B cell (primary cell): ENCODE results near the gene KLHL35. TPM values are rescaled to one million over a fixed set of nuclear protein-coding genes. Genes with fewer than 3 reads are reported as not detected.

Experiments
- ATAC-seq: fragments of 200-7000 bp; cut with Tn5 transposase; one replicate; pipeline ENCODE4 v1.10.0; 2021; ENCODE audit warnings: low read depth, mild to moderate bottlenecking, moderate number of reproducible peaks, moderate library complexity
- CTCF ChIA-PET: fragments of 350-600 bp; sonication (Branson Sonifier 250); formaldehyde crosslinking; loops from one replicate; lab custom pipeline; 2021; ENCODE audit warnings: antibody characterized with exemption, inconsistent platforms; lab: Charles Lee
- POLR2A ChIA-PET: fragments of 350-600 bp; sonication (Branson Sonifier 250); formaldehyde crosslinking; loops from one replicate; lab custom pipeline; 2021; ENCODE audit warnings: antibody characterized with exemption; lab: Charles Lee
- DNase-seq: peaks from one replicate; pipeline ENCODE4 v3.0.0; 2013
- H2AFZ ChIP-seq: 2 replicates; pipeline ENCODE4 v1.6.1; 2012; ENCODE audit warnings: mild to moderate bottlenecking, low read depth, low read length; ENCODE audit not compliant: insufficient read depth, poor library complexity, severe bottlenecking
- H3K27ac ChIP-seq, 2 donors: 1 replicate in 1 of 2; 2 replicates in 1 of 2; pipeline ENCODE4 v1.5.1; 2012 to 2013; ENCODE audit warnings: low read length in 2 of 2, mild to moderate bottlenecking in 2 of 2, moderate library complexity in 1 of 2
- H3K27me3 ChIP-seq, 4 experiments: fragments of 200-600 bp in 1 of 4; sonication (generic) in 1 of 4; replicated peaks in 1 of 4; 1 replicate in 2 of 4; 2 replicates in 2 of 4; pipeline versions ENCODE4 v1.6.1 to v1.7.0; 2013 to 2016; ENCODE audit warnings: low read length in 3 of 4, mild to moderate bottlenecking in 2 of 4, mixed read lengths in 1 of 4, moderate library complexity in 1 of 4; ENCODE audit not compliant: insufficient read depth in 4 of 4, control insufficient read depth in 3 of 4; ENCODE audit errors: control extremely low read depth in 1 of 4
- H3K36me3 ChIP-seq, 2 experiments: replicated peaks in 1 of 2; 1 replicate in 1 of 2; 2 replicates in 1 of 2; pipeline versions ENCODE4 v1.6.1 to v1.7.1; 2013; ENCODE audit warnings: low read length in 1 of 2; ENCODE audit not compliant: insufficient read depth in 2 of 2, control insufficient read depth in 1 of 2; ENCODE audit errors: control extremely low read depth in 1 of 2, extremely low read depth in 1 of 2
- H3K4me1 ChIP-seq, 2 donors: fragments of 200-600 bp in 1 of 2; sonication (generic) in 1 of 2; 1 replicate in 1 of 2; 2 replicates in 1 of 2; pipeline versions ENCODE4 v1.5.1 to v1.6.1; 2013 to 2017; ENCODE audit warnings: low read length in 2 of 2; ENCODE audit not compliant: control insufficient read depth in 2 of 2, insufficient read depth in 2 of 2
- H3K4me2 ChIP-seq: replicated peaks from 2 replicates; pipeline ENCODE3; 2012; ENCODE audit warnings: mild to moderate bottlenecking, low read depth, low read length; ENCODE audit not compliant: poor library complexity, severe bottlenecking
- H3K4me3 ChIP-seq, 5 experiments: fragments of 200-600 bp in 1 of 5; sonication (generic) in 1 of 5; 1 replicate in 3 of 5; 2 replicates in 2 of 5; pipeline versions ENCODE4 v1.5.1 to v1.7.0; 2011 to 2016; ENCODE audit warnings: low read length in 4 of 5, mild to moderate bottlenecking in 4 of 5, low read depth in 2 of 5, control low read depth in 1 of 5, moderate library complexity in 1 of 5; ENCODE audit not compliant: insufficient read depth in 1 of 5; ENCODE audit errors: control extremely low read depth in 1 of 5, extremely low read depth in 1 of 5
- H3K79me2 ChIP-seq: fragments of 200-600 bp; sonication (generic); one replicate; pipeline ENCODE4 v1.6.0; 2016; ENCODE audit warnings: low read length; ENCODE audit not compliant: control insufficient read depth, insufficient read depth
- H3K9ac ChIP-seq: fragments of 200-600 bp; sonication (generic); 2 replicates; pipeline ENCODE4 v1.6.1; 2017; ENCODE audit warnings: mild to moderate bottlenecking, low read length, moderate library complexity
- H3K9me3 ChIP-seq, 3 donors: one replicate each; pipeline versions ENCODE4 v1.6.1 to v1.7.1; 2013; ENCODE audit warnings: low read length in 2 of 3; ENCODE audit not compliant: control insufficient read depth in 2 of 3, insufficient read depth in 1 of 3; ENCODE audit errors: control extremely low read depth in 1 of 3
- H4K20me1 ChIP-seq: 2 replicates; pipeline ENCODE4 v1.6.0; 2012; ENCODE audit warnings: mild to moderate bottlenecking, low read length; ENCODE audit not compliant: insufficient read depth, control insufficient read depth, poor library complexity, severe bottlenecking
- H3K27ac Mint-ChIP-seq: one replicate; pipeline ENCODE4 v1.8.0; 2021; ENCODE audit warnings: mixed read lengths
- H3K27me3 Mint-ChIP-seq: one replicate; pipeline ENCODE4 v1.8.0; 2021; ENCODE audit warnings: mixed read lengths
- H3K4me1 Mint-ChIP-seq: one replicate; pipeline ENCODE4 v1.8.0; 2021; ENCODE audit warnings: mixed read lengths
- H3K4me3 Mint-ChIP-seq: one replicate; pipeline ENCODE4 v1.8.0; 2021; ENCODE audit warnings: mixed read lengths
- H3K9me3 Mint-ChIP-seq: one replicate; pipeline ENCODE4 v1.8.0; 2022; ENCODE audit warnings: mixed read lengths; ENCODE audit not compliant: insufficient read depth
- EZH2 ChIP-seq: IDR thresholded peaks from 2 replicates; pipeline ENCODE4 v1.6.1; 2012; ENCODE audit warnings: borderline replicate concordance, low read depth, mild to moderate bottlenecking, moderate library complexity, low read length; ENCODE audit not compliant: insufficient read depth, poor library complexity, severe bottlenecking
- WGBS: methylation state at CpG from one replicate; pipeline ENCODE4 v1.1.5; 2013; ENCODE audit warnings: missing lambda C conversion rate; ENCODE audit not compliant: insufficient coverage; 5-methylcytosine and 5-hydroxymethylcytosine counted together
- intact Hi-C: fragments of 100-400 bp; cut with micrococcal nuclease; formaldehyde crosslinking; loops from one replicate; pipeline ENCODE4 v1.10.0; 2022
- polyA plus RNA-seq: library from polyadenylated mRNA; depleted of rRNA; stranded (reverse); fragments of >200 nt; gene quantifications from 2 replicates; pipeline ENCODE4 v1.2.3, GENCODE V29; 2012
- total RNA-seq, 2 donors: library from RNA; stranded (reverse); fragments of 120-200 nt in 1 of 2; gene quantifications; 1 replicate in 1 of 2; 2 replicates in 1 of 2; pipeline versions ENCODE4 v1.2.3 to v1.2.4, GENCODE V29; 2013 to 2022
- TF ChIP-seq, protein P1 (sequence below): fragments of 200-600 bp; IDR thresholded peaks from one replicate; pipeline ENCODE4 v1.8.0; 2022; ENCODE audit warnings: antibody characterized with exemption, mild to moderate bottlenecking

KLHL35 gene
- total and polyA plus RNA-seq, 2 donors (not counting 1 experiment from before 2014, with no cell fraction given): 0.55 to 0.59 TPM

DNA sequence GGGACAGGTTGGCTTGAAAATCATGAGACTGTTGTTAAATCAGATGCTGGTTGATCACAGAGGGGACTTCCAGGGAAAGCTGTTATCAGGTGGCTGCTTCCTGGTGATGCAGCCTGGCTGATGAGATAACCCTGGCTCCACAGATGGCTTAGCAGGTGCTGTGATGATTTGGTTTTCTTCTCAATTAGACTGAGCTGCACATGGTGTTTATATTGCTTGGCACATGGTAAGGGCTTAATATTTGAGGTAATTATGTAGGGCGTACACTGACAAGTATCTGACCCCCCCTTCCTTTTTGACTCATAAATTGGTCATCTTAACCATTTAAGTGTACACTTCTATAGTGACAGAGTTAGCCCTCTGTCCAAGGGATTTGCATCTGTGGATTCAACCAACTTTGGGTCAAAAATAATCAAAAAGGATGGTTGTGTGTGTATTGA lies 26.6 kb downstream of the KLHL35 start:
- peaks cover 23 to 62% of the 10 kb centered on the region in 2 experiments for H3K36me3 ChIP-seq
- DNase-seq (no peak), ATAC-seq (no peak)
- TF ChIP-seq, protein P1, sequence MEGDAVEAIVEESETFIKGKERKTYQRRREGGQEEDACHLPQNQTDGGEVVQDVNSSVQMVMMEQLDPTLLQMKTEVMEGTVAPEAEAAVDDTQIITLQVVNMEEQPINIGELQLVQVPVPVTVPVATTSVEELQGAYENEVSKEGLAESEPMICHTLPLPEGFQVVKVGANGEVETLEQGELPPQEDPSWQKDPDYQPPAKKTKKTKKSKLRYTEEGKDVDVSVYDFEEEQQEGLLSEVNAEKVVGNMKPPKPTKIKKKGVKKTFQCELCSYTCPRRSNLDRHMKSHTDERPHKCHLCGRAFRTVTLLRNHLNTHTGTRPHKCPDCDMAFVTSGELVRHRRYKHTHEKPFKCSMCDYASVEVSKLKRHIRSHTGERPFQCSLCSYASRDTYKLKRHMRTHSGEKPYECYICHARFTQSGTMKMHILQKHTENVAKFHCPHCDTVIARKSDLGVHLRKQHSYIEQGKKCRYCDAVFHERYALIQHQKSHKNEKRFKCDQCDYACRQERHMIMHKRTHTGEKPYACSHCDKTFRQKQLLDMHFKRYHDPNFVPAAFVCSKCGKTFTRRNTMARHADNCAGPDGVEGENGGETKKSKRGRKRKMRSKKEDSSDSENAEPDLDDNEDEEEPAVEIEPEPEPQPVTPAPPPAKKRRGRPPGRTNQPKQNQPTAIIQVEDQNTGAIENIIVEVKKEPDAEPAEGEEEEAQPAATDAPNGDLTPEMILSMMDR: no peak
- TF ChIP-seq EZH2: no peak
- no peaks in the 10 kb centered on the region for H3K9me3 ChIP-seq
- H3K4me3 ChIP-seq: no peak overlapping the region
- H3K27ac Mint-ChIP-seq: no peak overlapping the region
- no peaks in the 10 kb centered on the region for H3K27me3 Mint-ChIP-seq
- H3K9ac ChIP-seq: no peak overlapping the region
- CTCF ChIA-PET: interaction anchor here (1.9 to 2.7 kb wide), 2 partner anchors 10 to 126 kb away, joined by 11 to 15 read pairs; no protein-coding TSS in a partner anchor
- H3K4me3 Mint-ChIP-seq: no peak overlapping the region
- intact Hi-C loops: loop anchor here (10.0 kb wide), 1 partner anchor 828 kb away; no protein-coding TSS in a partner anchor
- peaks cover 30% of the 10 kb centered on the region for H3K4me1 Mint-ChIP-seq
- no peak overlapping the region for H3K4me2 ChIP-seq
- WGBS: no CpG with 5 or more reads among the region's 1 CpG
- POLR2A ChIA-PET: no interaction called here
- H3K27me3 ChIP-seq: no peaks in the 10 kb centered on the region
- no peaks in the 10 kb centered on the region for H3K9me3 Mint-ChIP-seq
- H3K4me1 ChIP-seq: peaks cover 10 to 11% of the 10 kb centered on the region in 2 donors
- no peak overlapping the region for H2AFZ ChIP-seq
- peak overlapping the region in 1 of 2 donors; percentile 55 for H3K27ac ChIP-seq
- peaks cover 68% of the 10 kb centered on the region for H4K20me1 ChIP-seq
- peaks cover 23% of the 10 kb centered on the region for H3K79me2 ChIP-seq

DNA sequence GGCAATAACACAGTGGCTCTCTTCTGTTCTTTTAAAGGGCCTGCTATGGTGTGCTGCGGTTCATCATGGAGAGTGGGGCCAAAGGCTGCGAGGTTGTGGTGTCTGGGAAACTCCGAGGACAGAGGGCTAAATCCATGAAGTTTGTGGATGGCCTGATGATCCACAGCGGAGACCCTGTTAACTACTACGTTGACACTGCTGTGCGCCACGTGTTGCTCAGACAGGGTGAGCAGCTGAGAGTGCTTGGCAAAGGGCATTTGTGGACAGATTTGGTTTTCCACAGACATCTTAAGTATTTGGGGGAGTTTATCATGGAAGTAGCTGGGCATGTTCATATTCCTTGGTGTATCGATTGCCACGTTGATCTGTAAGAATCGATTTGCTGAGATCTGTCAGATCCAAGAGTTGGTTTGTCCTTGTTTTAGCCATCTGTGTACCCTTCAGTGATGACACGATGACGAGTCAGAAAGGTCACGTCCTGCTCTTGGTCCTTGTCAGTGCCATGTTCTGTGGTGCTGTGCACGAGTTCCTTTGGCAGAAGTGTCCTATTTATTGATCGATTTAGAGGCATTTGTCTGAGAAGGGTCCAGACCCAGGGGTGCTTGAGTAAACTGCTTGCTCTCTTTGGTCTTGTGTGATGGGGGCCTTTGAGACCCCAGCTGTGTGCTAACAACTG lies 28.9 kb downstream of the KLHL35 start:
- peaks cover 28% of the 10 kb centered on the region for H3K79me2 ChIP-seq
- H4K20me1 ChIP-seq: peaks cover 81% of the 10 kb centered on the region
- H2AFZ ChIP-seq: no peak overlapping the region
- TF ChIP-seq, protein P1: no peak
- no peak for TF ChIP-seq EZH2
- no peak overlapping the region for H3K27ac Mint-ChIP-seq
- H3K27me3 Mint-ChIP-seq: no peaks in the 10 kb centered on the region
- no peak overlapping the region for H3K4me3 ChIP-seq
- 96% methylated on average over 15 of the region's 15 CpGs for WGBS
- no peak overlapping the region for H3K9ac ChIP-seq
- H3K4me1 Mint-ChIP-seq: peaks cover 45% of the 10 kb centered on the region
- H3K4me3 Mint-ChIP-seq: no peak overlapping the region
- no peaks in the 10 kb centered on the region for H3K9me3 ChIP-seq
- no peak overlapping the region for H3K4me2 ChIP-seq
- intact Hi-C loops: loop anchor here (10.0 kb wide), 1 partner anchor 831 kb away; no protein-coding TSS in a partner anchor
- no peak for ATAC-seq
- CTCF ChIA-PET: interaction anchor here (0.9 to 1.6 kb wide), 2 partner anchors 8 to 14 kb away, joined by 3 to 4 read pairs; no protein-coding TSS in a partner anchor
- peaks cover 20 to 28% of the 10 kb centered on the region in 2 donors for H3K4me1 ChIP-seq
- POLR2A ChIA-PET: no interaction called here
- H3K27me3 ChIP-seq: no peaks in the 10 kb centered on the region
- H3K36me3 ChIP-seq: peaks cover 25 to 70% of the 10 kb centered on the region in 2 experiments
- H3K27ac ChIP-seq: no peak overlapping the region
- DNase-seq: no peak
- no peaks in the 10 kb centered on the region for H3K9me3 Mint-ChIP-seq
